AG04449 (cell line): Measurements from ENCODE around the gene RAB31.

ENCODE experiments used
- CTCF ChIA-PET: fragments of 350-600 bp; formaldehyde crosslinking; extraction: SDS; loops from one replicate; lab custom pipeline; 2021; ENCODE audit warnings: antibody characterized with exemption; lab: Yijun Ruan, JAX
- POLR2A ChIA-PET: fragments of 400-600, 350-600 bp; formaldehyde crosslinking; extraction: SDS; loops from one replicate; lab custom pipeline; 2020; ENCODE audit warnings: antibody characterized with exemption, inconsistent platforms; lab: Yijun Ruan, JAX
- DNase-seq: peaks from one replicate; pipeline ENCODE4 v3.0.0-alpha.2; 2010; ENCODE audit warnings: low read depth, low spot score
- H3K4me3 ChIP-seq: 2 replicates; pipeline ENCODE4 v1.5.1; 2011; ENCODE audit warnings: low read depth, mild to moderate bottlenecking, control low read depth, low read length
- CTCF ChIP-seq: IDR thresholded peaks from one replicate; pipeline ENCODE4 v1.5.1; 2011; ENCODE audit warnings: mild to moderate bottlenecking, moderate library complexity, low read length, control low read depth, inconsistent platforms; ENCODE audit not compliant: insufficient read depth; ENCODE audit errors: missing control alignments

Gene RAB31

DNA sequence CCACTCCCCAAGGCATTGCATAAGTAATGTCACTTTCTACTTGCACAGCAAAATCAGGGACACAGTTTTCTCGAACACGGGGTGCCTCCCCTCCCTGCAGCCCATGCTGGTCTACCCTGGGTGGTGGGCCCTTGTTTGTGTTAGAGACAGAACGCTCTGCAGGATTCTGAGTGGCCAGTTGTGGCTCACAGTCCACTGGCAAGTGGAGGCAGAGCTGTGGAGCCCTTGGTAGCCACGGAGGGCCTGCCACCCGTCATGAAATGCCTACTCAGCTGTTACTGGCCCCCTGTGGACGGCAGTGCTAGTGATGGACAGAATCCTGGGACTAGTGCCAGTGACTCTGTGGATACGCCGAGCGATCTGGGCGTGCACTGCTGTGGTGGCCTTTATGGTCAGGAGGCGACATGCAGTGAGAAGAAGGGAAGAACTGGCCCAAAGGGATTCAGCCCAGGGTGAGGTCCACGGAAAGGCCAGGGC lies 123.7 kb downstream of the RAB31 start:
- H3K4me3 ChIP-seq, result no peak overlapping the region
- TF ChIP-seq CTCF, result no peak
- ChIA-PET POLR2A (interaction anchor here (0.5 kb wide), 1 partner anchor 110 kb away, joined by 3 read pairs; no protein-coding TSS in a partner anchor), CTCF (no interaction called here)
- DNase-seq, result no peak

- ChIA-PET POLR2A (no interaction called here), CTCF (no interaction called here)
- TF ChIP-seq CTCF, result no peak
- no peak for DNase-seq
- no peak overlapping the region for H3K4me3 ChIP-seq
Measured at GRCh38 chr18:9832871-9833270, 124.8 kb downstream of the RAB31 start.

DNA sequence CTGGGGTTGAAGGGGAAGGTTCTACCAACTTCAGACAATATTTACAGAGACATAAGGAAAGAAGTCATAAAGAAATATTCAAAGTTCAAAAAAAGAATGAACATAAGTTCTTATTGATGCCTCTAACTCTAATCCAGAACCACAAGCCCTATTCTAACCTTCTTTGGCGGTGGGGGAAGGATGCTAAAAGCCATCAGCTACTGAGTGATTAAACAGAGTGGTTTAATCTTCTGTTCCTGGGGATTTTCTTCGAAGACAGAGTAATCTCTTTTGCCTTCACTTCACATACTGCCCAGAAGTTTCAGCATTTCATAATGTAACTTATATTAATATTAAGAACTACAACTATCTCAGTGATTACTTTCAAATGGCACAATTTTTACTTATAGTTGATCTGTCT lies 126.5 kb downstream of the RAB31 start:
- no peak for DNase-seq
- no peak for TF ChIP-seq CTCF
- H3K4me3 ChIP-seq, result no peak overlapping the region
- CTCF ChIA-PET, result no interaction called here
- POLR2A ChIA-PET, result no interaction called here

- no peak overlapping the region for H3K4me3 ChIP-seq
- TF ChIP-seq CTCF, result no peak
- ChIA-PET CTCF (no interaction called here), POLR2A (no interaction called here)
- DNase-seq, result no peak
Measured at GRCh38 chr18:9835113-9835755, 127.1 kb downstream of the RAB31 start.

GRCh38 chr18:9835825-9836224 lies 127.7 kb downstream of the RAB31 start:
- DNase-seq, result no peak
- no peak overlapping the region for H3K4me3 ChIP-seq
- CTCF ChIA-PET, result no interaction called here
- TF ChIP-seq CTCF, result no peak
- POLR2A ChIA-PET, result no interaction called here

- no peak for DNase-seq
- no peak for TF ChIP-seq CTCF
- ChIA-PET CTCF (no interaction called here), POLR2A (no interaction called here)
- H3K4me3 ChIP-seq, result no peak overlapping the region
Measured at GRCh38 chr18:9838144-9838877, 130.2 kb downstream of the RAB31 start.
